Body of pancreas (tissue), 4 donors: ENCODE data around the gene HEPACAM2. TPM values are rescaled to one million over a fixed set of nuclear protein-coding genes. Genes with fewer than 3 reads are reported as not detected.

ENCODE experiments used
- ATAC-seq: fragments of 150-250 bp; one replicate; pipeline ENCODE4 v1.9.1; 2016
- DNase-seq, 4 donors: peaks; one replicate each; pipeline ENCODE4 v3.0.0-alpha.2; 2019
- H3K27ac ChIP-seq, 4 donors: fragments of 200-600 bp; sonication (generic); 1 replicate in 3 of 4; 2 replicates in 1 of 4; pipeline versions ENCODE4 v1.5.1 to v1.6.1; 2016 to 2019; ENCODE audit warnings: mild to moderate bottlenecking in 1 of 4, mixed read lengths in 1 of 4, moderate library complexity in 1 of 4
- H3K27me3 ChIP-seq, 2 donors: fragments of 200-600 bp; sonication (generic); one replicate each; pipeline ENCODE4 v1.6.0; 2016; ENCODE audit warnings: mild to moderate bottlenecking in 1 of 2
- H3K36me3 ChIP-seq, 2 donors: fragments of 200-600 bp; sonication (generic); replicated peaks in 1 of 2; 2 replicates each; pipeline ENCODE4 v1.5.1; 2016; ENCODE audit warnings: low read depth in 2 of 2; ENCODE audit not compliant: insufficient read depth in 1 of 2
- H3K4me1 ChIP-seq: fragments of 200-600 bp; sonication (generic); one replicate; pipeline ENCODE4 v1.6.0; 2016
- H3K4me3 ChIP-seq, 2 donors: fragments of 200-600 bp; sonication (generic); 1 replicate in 1 of 2; 2 replicates in 1 of 2; pipeline ENCODE4 v1.5.1; 2016 to 2019
- H3K9me3 ChIP-seq, 3 donors: fragments of 200-600 bp; sonication (generic); 1 replicate in 2 of 3; 2 replicates in 1 of 3; pipeline ENCODE4 v1.5.1; 2016
- CTCF ChIP-seq, 7 experiments: fragments of 450-650 bp in 4 of 7; fragments of 200-600 bp in 3 of 7; sonication (generic) in 3 of 7; IDR thresholded peaks; one replicate each; pipeline ENCODE4 v1.5.1; 2016 to 2019; ENCODE audit warnings: antibody characterized with exemption in 7 of 7
- POLR2A ChIP-seq, 3 donors: fragments of 450-650 bp; IDR thresholded peaks; one replicate each; pipeline ENCODE4 v1.6.1; 2016; ENCODE audit warnings: antibody characterized with exemption in 3 of 3, mild to moderate bottlenecking in 2 of 3
- WGBS, 2 donors: methylation state at CpG; one replicate each; pipeline ENCODE4 v1.1.5; 2017; 5-methylcytosine and 5-hydroxymethylcytosine counted together
- intact Hi-C: fragments of 100-400 bp; cut with DNase I; formaldehyde crosslinking; loops from one replicate; pipeline ENCODE4 v1.15.1; 2023
- total RNA-seq, 2 donors: library from RNA; depleted of rRNA; stranded (reverse); fragments of >200 nt; gene quantifications; one replicate each; pipeline ENCODE4 v1.1.0, GENCODE V29; 2016

Gene HEPACAM2
- total RNA-seq, 2 donors from 2014 or later = 2.1 TPM; not detected in 1

DNA sequence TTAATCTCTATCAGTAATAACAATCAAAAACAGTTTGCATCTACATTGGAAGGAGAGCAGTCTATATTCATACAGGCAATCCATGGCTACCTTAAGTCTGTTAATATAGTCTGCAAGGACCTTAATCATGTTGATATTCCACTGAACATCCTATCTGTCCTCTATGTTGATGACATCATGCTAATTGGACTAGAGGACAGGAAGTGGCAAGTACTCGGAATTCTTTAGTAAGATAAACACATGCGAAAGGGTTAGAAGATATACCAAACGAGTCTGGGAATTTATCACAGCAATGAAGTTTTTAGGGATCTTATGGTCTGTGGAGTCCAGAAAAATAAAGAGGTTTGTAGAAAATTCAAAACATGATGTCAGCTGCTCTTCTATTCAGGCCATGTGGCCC, 66.8 kb downstream of the HEPACAM2 start:
- intact Hi-C loops = no loop called here

DNA sequence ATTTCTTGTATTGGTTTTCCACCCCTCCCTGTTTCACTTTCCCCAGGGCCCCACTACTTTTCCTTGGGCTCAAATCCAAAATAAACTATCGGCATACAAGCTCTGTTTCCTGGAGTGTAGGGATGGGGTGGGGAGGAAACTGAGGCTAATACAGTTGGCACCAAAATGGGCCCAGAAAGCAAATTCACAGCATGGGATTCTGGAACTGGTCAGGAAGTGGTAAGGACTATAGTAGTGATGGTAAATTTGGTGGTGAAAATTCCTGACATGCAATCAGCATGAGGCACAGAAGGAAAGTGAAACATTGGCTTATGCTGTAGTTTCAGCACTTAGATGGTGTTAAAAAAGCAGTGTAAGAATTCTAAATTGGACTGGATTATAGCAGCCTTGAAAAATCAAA, 69.4 kb downstream of the HEPACAM2 start:
- ATAC-seq (no peak), DNase-seq (no peak)
- WGBS, 2 donors = 57 to 79% methylated on average over 1 of the region's 1 CpG
- Histone ChIP-seq H3K4me1 (peaks cover 4% of the 10 kb centered on the region), H3K27ac (no peak overlapping the region), H3K9me3 (no peaks in the 10 kb centered on the region), H3K4me3 (no peak overlapping the region), H3K36me3 (no peaks in the 10 kb centered on the region), H3K27me3 (no peaks in the 10 kb centered on the region)
- intact Hi-C loops = no loop called here
- TF ChIP-seq POLR2A (IDR thresholded peaks at IDR 0.05) = no peak
- no peak for TF ChIP-seq CTCF (IDR thresholded peaks at IDR 0.05)

More for the DNA sequence above, 66.8 kb downstream of the HEPACAM2 start:
- ATAC-seq = no peak
- Histone ChIP-seq H3K36me3 (no peaks in the 10 kb centered on the region), H3K9me3 (no peaks in the 10 kb centered on the region), H3K27ac (no peak overlapping the region), H3K27me3 (no peaks in the 10 kb centered on the region), H3K4me1 (peaks cover 4% of the 10 kb centered on the region), H3K4me3 (no peak overlapping the region)
- WGBS, 2 donors = 51 to 58% methylated on average over 3 of the region's 3 CpGs
- TF ChIP-seq POLR2A (IDR thresholded peaks at IDR 0.05) (no peak), CTCF (IDR thresholded peaks at IDR 0.05) (no peak)
- no peak for DNase-seq

GRCh38 chr7:93150200-93150835, 76.0 kb downstream of the HEPACAM2 start:
- DNase-seq = no peak

GRCh38 chr7:93148727-93149126, 77.5 kb downstream of the HEPACAM2 start:
- no peaks in the 10 kb centered on the region for H3K4me1 ChIP-seq
- intact Hi-C loops = no loop called here
- no peak overlapping the region for H3K4me3 ChIP-seq
- TF ChIP-seq CTCF (IDR thresholded peaks at IDR 0.05) (no peak), POLR2A (IDR thresholded peaks at IDR 0.05) (no peak)
- H3K27me3 ChIP-seq = no peaks in the 10 kb centered on the region
- H3K27ac ChIP-seq = peak overlapping the region in 1 of 4 donors; percentile 44
- no peak for ATAC-seq
- WGBS, 2 donors = 68 to 71% methylated on average over 3 of the region's 3 CpGs
- no peak for DNase-seq
- no peaks in the 10 kb centered on the region for H3K36me3 ChIP-seq
- no peaks in the 10 kb centered on the region for H3K9me3 ChIP-seq

More at GRCh38 chr7:93150200-93150835, 76.0 kb downstream of the HEPACAM2 start:
- TF ChIP-seq CTCF (IDR thresholded peaks at IDR 0.05) (no peak), POLR2A (IDR thresholded peaks at IDR 0.05) (no peak)
- 73 to 85% methylated on average over 1 of the region's 1 CpG for WGBS, 2 donors
- Histone ChIP-seq H3K4me1 (no peaks in the 10 kb centered on the region), H3K4me3 (no peak overlapping the region), H3K9me3 (no peaks in the 10 kb centered on the region), H3K27me3 (no peaks in the 10 kb centered on the region), H3K36me3 (no peaks in the 10 kb centered on the region), H3K27ac (no peak overlapping the region)
- intact Hi-C loops = no loop called here
- ATAC-seq = no peak

- H3K4me3 ChIP-seq = peak within 1 kb of the TSS in 1 of 2 donors; percentile 12
- H3K9me3 ChIP-seq = no peaks in the 10 kb centered on the region
- 24 to 25% methylated on average over 2 of the region's 2 CpGs for WGBS, 2 donors
- no peaks in the 10 kb centered on the region for H3K4me1 ChIP-seq
- H3K36me3 ChIP-seq = no peaks in the 10 kb centered on the region
- no peak for DNase-seq
- H3K27me3 ChIP-seq = no peaks in the 10 kb centered on the region
- intact Hi-C loops = no loop called here
- H3K27ac ChIP-seq = peak within 1 kb of the TSS in 1 of 4 donors; percentile 44
- ATAC-seq = no peak
- TF ChIP-seq CTCF (IDR thresholded peaks at IDR 0.05) (no peak), POLR2A (IDR thresholded peaks at IDR 0.05) (no peak)
These were observed 78.1 kb downstream of the HEPACAM2 start, which contains the start of gene SAMD9L for GRCh38 chr7:93148144-93148543. Gene SAMD9L, minus strand, starts transcription at chr7:93148385. Its CDS starts 12,414 bp downstream, at chr7:93135971.
